HCT116 (cell line): ENCODE measurements around the gene EFCAB10.

Experiments
- EZH2 ChIP-seq: fragments of 200-600 bp; sonication (generic); IDR thresholded peaks from 2 replicates; pipeline ENCODE4 v1.6.1; 2017; ENCODE audit warnings: antibody characterized with exemption, mixed run types
- SP1 ChIP-seq: IDR thresholded peaks from 2 replicates; pipeline ENCODE4 v1.6.1; 2012; ENCODE audit warnings: low read depth

DNA sequence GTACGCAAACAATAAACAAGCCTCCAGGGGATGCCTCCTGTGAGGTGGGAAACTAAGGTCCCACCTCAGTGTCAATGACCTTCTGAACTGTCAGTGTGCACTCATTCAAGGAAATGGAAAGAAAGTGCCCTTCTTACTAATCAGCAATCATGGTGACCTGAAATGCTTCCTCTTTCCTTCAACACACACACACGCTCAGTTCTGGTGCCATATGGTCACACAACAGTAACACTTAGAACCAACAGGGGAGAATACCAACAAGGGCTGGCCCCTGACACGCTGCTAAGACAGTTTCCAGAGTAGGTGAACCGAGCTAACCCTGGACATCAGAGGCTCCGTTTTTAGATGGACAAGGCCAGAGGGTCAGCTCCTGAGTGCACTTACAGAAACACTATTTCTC lies 42.1 kb upstream of the EFCAB10 start:
- TF ChIP-seq EZH2 (no peak), SP1 (no peak)
